Tibial nerve (tissue), 4 donors: ENCODE data around the gene TGIF2. TPM values are rescaled to one million over a fixed set of nuclear protein-coding genes. Genes with fewer than 3 reads are reported as not detected.

ENCODE experiments used
- DNase-seq, 2 donors: peaks; one replicate each; pipeline ENCODE4 v3.0.0-alpha.2; 2019; ENCODE audit warnings: low spot score in 2 of 2
- H3K27ac ChIP-seq, 4 donors: fragments of 200-600 bp; sonication (generic) in 3 of 4; one replicate each; pipeline ENCODE4 v1.5.1; 2017 to 2019; ENCODE audit warnings: mild to moderate bottlenecking in 1 of 4
- H3K27me3 ChIP-seq, 2 donors: fragments of 200-600 bp; sonication (generic) in 1 of 2; one replicate each; pipeline versions ENCODE4 v1.5.1 to v1.6.0; 2017 to 2019
- H3K36me3 ChIP-seq, 3 donors: fragments of 200-600 bp; sonication (generic); one replicate each; pipeline ENCODE4 v1.5.1; 2018 to 2019
- H3K4me1 ChIP-seq, 4 donors: fragments of 200-600 bp; sonication (generic) in 3 of 4; one replicate each; pipeline ENCODE4 v1.5.1; 2017 to 2019
- H3K4me3 ChIP-seq, 4 donors: fragments of 200-600 bp; sonication (generic) in 3 of 4; one replicate each; pipeline ENCODE4 v1.5.1; 2017 to 2019; ENCODE audit warnings: mild to moderate bottlenecking in 1 of 4, moderate library complexity in 1 of 4
- H3K9me3 ChIP-seq, 4 donors: fragments of 200-600 bp; sonication (generic) in 3 of 4; one replicate each; pipeline ENCODE4 v1.5.1; 2017 to 2019
- CTCF ChIP-seq, 5 experiments: fragments of 200-600 bp in 3 of 5; fragments of 450-650 bp in 2 of 5; sonication (generic) in 3 of 5; IDR thresholded peaks; one replicate each; pipeline ENCODE4 v1.5.1; 2016 to 2019; ENCODE audit warnings: antibody characterized with exemption in 5 of 5, mild to moderate bottlenecking in 3 of 5, moderate library complexity in 2 of 5
- EP300 ChIP-seq, 2 donors: sonication (generic); formaldehyde crosslinking; IDR thresholded peaks; one replicate each; pipeline ENCODE4 v1.6.1; 2017; ENCODE audit warnings: antibody characterized with exemption in 2 of 2, mild to moderate bottlenecking in 1 of 2
- POLR2A ChIP-seq, 2 donors: fragments of 450-650 bp; IDR thresholded peaks; one replicate each; pipeline ENCODE4 v1.6.1; 2017; ENCODE audit warnings: antibody characterized with exemption in 2 of 2, mild to moderate bottlenecking in 2 of 2, moderate library complexity in 2 of 2
- WGBS, 2 donors: methylation state at CpG; one replicate each; pipeline ENCODE4 v1.1.5; 2018; 5-methylcytosine and 5-hydroxymethylcytosine counted together
- total RNA-seq, 4 donors: library from RNA; depleted of rRNA; stranded (reverse); fragments of >200 nt; gene quantifications; one replicate each; pipeline ENCODE4 v1.1.0, GENCODE V29; 2016

The TGIF2 gene
- total RNA-seq, 4 donors from 2014 or later, result 13.2 to 27.7 (median 19.6) TPM

- 73 to 76% methylated on average over 5 of the region's 5 CpGs for WGBS, 2 donors
- Histone ChIP-seq H3K36me3 (peaks cover 0 to 66% (median 0%) of the 10 kb centered on the region in 3 donors), H3K27me3 (no peaks in the 10 kb centered on the region), H3K9me3 (no peaks in the 10 kb centered on the region), H3K27ac (no peak overlapping the region), H3K4me1 (peaks cover 0 to 9% (median 0%) of the 10 kb centered on the region in 4 donors), H3K4me3 (no peak overlapping the region)
- TF ChIP-seq CTCF (IDR thresholded peaks at IDR 0.05), result no peak
- TF ChIP-seq EP300 (IDR thresholded peaks at IDR 0.05), result no peak
- no peak for TF ChIP-seq POLR2A (IDR thresholded peaks at IDR 0.05)
- no peak for DNase-seq
Observed at GRCh38 chr20:36591281-36591680, 17.9 kb downstream of the TGIF2 start.

GRCh38 chr20:36591854-36592641 lies 18.7 kb downstream of the TGIF2 start:
- Histone ChIP-seq H3K36me3 (peaks cover 0 to 59% (median 0%) of the 10 kb centered on the region in 3 donors), H3K27ac (peak overlapping the region in 1 of 4 donors; percentile 55), H3K9me3 (no peaks in the 10 kb centered on the region), H3K27me3 (no peaks in the 10 kb centered on the region), H3K4me1 (peaks cover 0 to 9% (median 0%) of the 10 kb centered on the region in 4 donors), H3K4me3 (no peak overlapping the region)
- WGBS, 2 donors, result 73 to 80% methylated on average over 9 of the region's 9 CpGs
- DNase-seq, result no peak
- TF ChIP-seq POLR2A (IDR thresholded peaks at IDR 0.05) (no peak), CTCF (IDR thresholded peaks at IDR 0.05) (peak in 4 of 5 experiments; percentile 19 to 52 (median 26)), EP300 (IDR thresholded peaks at IDR 0.05) (no peak)

- WGBS, 2 donors, result 78 to 80% methylated on average over 5 of the region's 5 CpGs
- DNase-seq, result no peak
- no peak overlapping the region for H3K4me3 ChIP-seq
- peak overlapping the region in 1 of 4 donors; percentile 40 for H3K27ac ChIP-seq
- no peak for TF ChIP-seq EP300 (IDR thresholded peaks at IDR 0.05)
- TF ChIP-seq CTCF (IDR thresholded peaks at IDR 0.05), result no peak
- no peak for TF ChIP-seq POLR2A (IDR thresholded peaks at IDR 0.05)
- peaks cover 0 to 56% (median 0%) of the 10 kb centered on the region in 3 donors for H3K36me3 ChIP-seq
- H3K27me3 ChIP-seq, result no peaks in the 10 kb centered on the region
- H3K9me3 ChIP-seq, result no peaks in the 10 kb centered on the region
- peaks cover 0 to 18% (median 0%) of the 10 kb centered on the region in 4 donors for H3K4me1 ChIP-seq
Observed at GRCh38 chr20:36593347-36593929, 20.0 kb downstream of the TGIF2 start.

GRCh38 chr20:36599912-36600345 lies 26.5 kb downstream of the TGIF2 start:
- H3K9me3 ChIP-seq, result no peaks in the 10 kb centered on the region
- H3K27me3 ChIP-seq, result no peaks in the 10 kb centered on the region
- no peak overlapping the region for H3K4me3 ChIP-seq
- DNase-seq, result no peak
- no peak for TF ChIP-seq POLR2A (IDR thresholded peaks at IDR 0.05)
- no peak for TF ChIP-seq EP300 (IDR thresholded peaks at IDR 0.05)
- no peak for TF ChIP-seq CTCF (IDR thresholded peaks at IDR 0.05)
- peak overlapping the region in 2 of 4 donors; percentile 16 to 50 for H3K27ac ChIP-seq
- H3K36me3 ChIP-seq, result peaks cover 0 to 11% (median 0%) of the 10 kb centered on the region in 3 donors
- H3K4me1 ChIP-seq, result peaks cover 0 to 22% (median 5%) of the 10 kb centered on the region in 4 donors
- WGBS, 2 donors, result 36 to 43% methylated on average over 5 of the region's 5 CpGs

- no peaks in the 10 kb centered on the region for H3K9me3 ChIP-seq
- TF ChIP-seq EP300 (IDR thresholded peaks at IDR 0.05) (no peak), POLR2A (IDR thresholded peaks at IDR 0.05) (no peak), CTCF (IDR thresholded peaks at IDR 0.05) (no peak)
- H3K36me3 ChIP-seq, result peaks cover 0 to 4% (median 0%) of the 10 kb centered on the region in 3 donors
- peaks cover 2 to 31% (median 6%) of the 10 kb centered on the region in 4 donors for H3K4me1 ChIP-seq
- H3K4me3 ChIP-seq, result no peak overlapping the region
- 53 to 55% methylated on average over 1 of the region's 1 CpG for WGBS, 2 donors
- DNase-seq, result no peak
- no peaks in the 10 kb centered on the region for H3K27me3 ChIP-seq
- no peak overlapping the region for H3K27ac ChIP-seq
Observed at GRCh38 chr20:36601540-36601939, 28.1 kb downstream of the TGIF2 start.
